GM13976 (cell line): ENCODE results near the gene TRIM24.

Source experiments
- DNase-seq: peaks from one replicate; pipeline ENCODE4 v3.0.0; 2012; ENCODE audit warnings: low spot score
- CTCF ChIP-seq: IDR thresholded peaks from 2 replicates; pipeline ENCODE4 v1.5.1; 2012; ENCODE audit warnings: borderline replicate concordance, mild to moderate bottlenecking; ENCODE audit not compliant: insufficient read depth; ENCODE audit errors: extremely low read depth, missing control alignments, control extremely low read depth
- in situ Hi-C: fragments of 300-500 bp; cut with MboI; formaldehyde crosslinking; loops from one replicate; pipeline ENCODE4 v1.12.0; 2022; ENCODE audit warnings: low sequenced_read_pairs, mixed read lengths, inconsistent platforms; ENCODE audit not compliant: unreplicated experiment

The TRIM24 gene

GRCh38 chr7:138538518-138538917, 78.5 kb downstream of the TRIM24 start:
- DNase-seq: peak; percentile 20
- in situ Hi-C loops: no loop called here
- no peak for TF ChIP-seq CTCF

GRCh38 chr7:138538997-138539644, 79.1 kb downstream of the TRIM24 start:
- no peak for TF ChIP-seq CTCF
- in situ Hi-C loops: no loop called here
- no peak for DNase-seq

DNA sequence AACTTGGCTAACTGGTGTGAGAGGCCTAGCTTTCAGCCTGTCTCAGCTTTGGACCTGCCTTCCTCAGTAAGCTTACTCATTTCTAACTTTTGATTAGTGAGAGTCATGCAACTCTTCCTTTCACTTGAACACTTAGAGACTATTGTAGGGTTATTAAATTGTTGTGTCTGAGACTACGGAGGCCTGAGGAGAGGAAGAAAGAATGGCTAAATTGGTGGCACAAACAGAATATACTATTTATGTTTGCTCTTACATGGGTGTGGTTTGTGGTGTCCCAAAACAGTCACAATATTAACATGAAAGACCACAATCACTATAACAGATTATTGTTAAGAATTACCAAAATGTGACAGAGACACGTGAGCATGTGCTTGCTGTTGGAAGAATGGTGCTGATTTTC, 82.1 kb downstream of the TRIM24 start:
- DNase-seq: peak; percentile 6
- in situ Hi-C loops: no loop called here
- no peak for TF ChIP-seq CTCF

GRCh38 chr7:138543739-138544138, 83.7 kb downstream of the TRIM24 start:
- in situ Hi-C loops: no loop called here
- DNase-seq: no peak
- no peak for TF ChIP-seq CTCF

GRCh38 chr7:138545123-138545522, 85.1 kb downstream of the TRIM24 start:
- DNase-seq: no peak
- in situ Hi-C loops: no loop called here
- TF ChIP-seq CTCF: no peak

GRCh38 chr7:138546064-138546619, 86.1 kb downstream of the TRIM24 start:
- no peak for TF ChIP-seq CTCF
- in situ Hi-C loops: no loop called here
- DNase-seq: no peak
